ENCODE data around the gene XRCC3.

XRCC3 gene

GRCh38 chr14:103738701-103739451 is 23.6 kb upstream of the XRCC3 start:
- no peak overlapping the region for H3K4me3 ChIP-seq (ENCODE audit: low read depth, low read length)
- TF ChIP-seq CTCF (IDR thresholded peaks at IDR 0.05; ENCODE audit: low read depth, low read length, missing control alignments): no peak
- DNase-seq (ENCODE audit: low read depth): no peak

- no peak overlapping the region for H3K4me3 ChIP-seq (ENCODE audit: low read depth, low read length)
- no peak for TF ChIP-seq CTCF (IDR thresholded peaks at IDR 0.05; ENCODE audit: low read depth, low read length, missing control alignments)
- DNase-seq (ENCODE audit: low read depth): no peak
Measured at GRCh38 chr14:103738166-103738565, 22.9 kb upstream of the XRCC3 start.

- no peak for TF ChIP-seq CTCF (IDR thresholded peaks at IDR 0.05; ENCODE audit: low read depth, low read length, missing control alignments)
- DNase-seq (ENCODE audit: low read depth): no peak
- no peak overlapping the region for H3K4me3 ChIP-seq (ENCODE audit: low read depth, low read length)
Measured at GRCh38 chr14:103737432-103738045, 22.3 kb upstream of the XRCC3 start.

GRCh38 chr14:103736546-103737431 is 21.5 kb upstream of the XRCC3 start:
- no peak for DNase-seq (ENCODE audit: low read depth)
- TF ChIP-seq CTCF (IDR thresholded peaks at IDR 0.05; ENCODE audit: low read depth, low read length, missing control alignments): no peak
- H3K4me3 ChIP-seq (ENCODE audit: low read depth, low read length): no peak overlapping the region

GRCh38 chr14:103735815-103736545 is 20.7 kb upstream of the XRCC3 start:
- no peak for DNase-seq (ENCODE audit: low read depth)
- no peak for TF ChIP-seq CTCF (IDR thresholded peaks at IDR 0.05; ENCODE audit: low read depth, low read length, missing control alignments)
- H3K4me3 ChIP-seq (ENCODE audit: low read depth, low read length): no peak overlapping the region

- DNase-seq (ENCODE audit: low read depth): no peak
- no peak for TF ChIP-seq CTCF (IDR thresholded peaks at IDR 0.05; ENCODE audit: low read depth, low read length, missing control alignments)
- no peak overlapping the region for H3K4me3 ChIP-seq (ENCODE audit: low read depth, low read length)
Measured at GRCh38 chr14:103735439-103735814, 20.2 kb upstream of the XRCC3 start.
